ENCODE data around the gene JADE3.
A peak's percentile ranks its signal among the peaks of the same experiment; 100 is the strongest.
"Not testable (repeated sequence)": the region's sequence is repeated elsewhere in the genome, so short reads cannot be mapped to it uniquely, and the experiment has no call there.

Gene JADE3

DNA sequence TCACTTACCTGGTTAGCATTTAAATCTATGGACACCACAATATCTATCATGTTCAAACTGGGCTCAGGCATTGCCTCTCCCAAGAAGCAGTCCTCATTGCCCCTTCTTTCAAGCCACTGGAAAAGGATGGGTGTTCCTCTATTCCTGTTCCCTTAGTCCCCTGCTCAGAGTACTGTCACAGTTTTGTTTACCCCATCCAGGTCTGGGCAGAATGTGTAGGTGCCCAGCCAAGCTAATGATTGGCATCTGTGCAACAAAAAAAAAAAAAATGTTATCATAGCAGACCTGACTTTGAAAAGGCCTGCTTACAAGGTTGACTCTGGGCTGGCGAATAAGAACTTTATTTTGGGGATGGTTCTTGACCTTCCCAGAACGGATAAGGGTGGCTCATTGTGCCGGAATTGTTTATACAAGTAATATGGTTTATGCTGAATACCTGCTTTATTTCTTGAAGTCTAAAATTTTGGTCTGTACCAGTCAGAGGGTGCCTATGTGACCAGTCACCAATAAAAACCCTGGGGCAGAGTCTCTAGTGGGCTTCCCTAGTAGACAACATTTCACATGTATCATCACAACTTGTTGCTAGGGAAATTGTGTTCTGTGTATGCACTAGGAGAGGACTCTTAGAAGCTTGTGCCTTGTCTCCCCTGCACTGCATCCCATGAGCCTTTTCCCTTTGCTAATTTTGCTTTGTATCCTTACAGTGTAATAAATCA, 47.9 kb downstream of the JADE3 start:
- peaks cover 59% of the 10 kb centered on the region for H3K27me3 Mint-ChIP-seq
- H3K9me3 Mint-ChIP-seq = no peaks in the 10 kb centered on the region
- H3K4me1 Mint-ChIP-seq (ENCODE audit: low read depth) = no peaks in the 10 kb centered on the region
- no peak overlapping the region for H3K4me3 Mint-ChIP-seq
- no peaks in the 10 kb centered on the region for H3K36me3 Mint-ChIP-seq (ENCODE audit: low read depth)
- no peak for DNase-seq
- H3K27ac Mint-ChIP-seq = no peak overlapping the region

DNA sequence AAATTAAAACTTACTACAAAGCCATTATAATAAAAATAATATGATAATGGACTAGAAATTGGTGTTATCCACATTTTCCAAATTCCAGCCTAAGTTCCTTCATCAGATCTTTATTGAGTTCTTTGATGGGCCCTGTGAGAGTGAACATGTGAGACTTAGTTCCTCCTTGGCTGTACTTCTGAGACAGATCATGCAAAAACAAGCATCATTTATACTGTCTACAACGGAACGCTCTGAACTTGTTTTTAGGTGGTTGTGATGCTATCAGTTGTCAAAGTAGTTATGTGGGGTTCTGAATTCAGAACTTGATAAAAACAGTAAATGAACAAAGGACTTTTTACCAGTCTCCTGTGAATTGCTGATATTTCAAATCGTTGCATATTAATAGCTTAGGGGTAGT, 48.9 kb downstream of the JADE3 start:
- H3K4me3 Mint-ChIP-seq = no peak overlapping the region
- no peaks in the 10 kb centered on the region for H3K9me3 Mint-ChIP-seq
- H3K27ac Mint-ChIP-seq = no peak overlapping the region
- H3K27me3 Mint-ChIP-seq = peaks cover 59% of the 10 kb centered on the region
- H3K36me3 Mint-ChIP-seq (ENCODE audit: low read depth) = no peaks in the 10 kb centered on the region
- H3K4me1 Mint-ChIP-seq (ENCODE audit: low read depth) = no peaks in the 10 kb centered on the region
- DNase-seq = no peak

DNA sequence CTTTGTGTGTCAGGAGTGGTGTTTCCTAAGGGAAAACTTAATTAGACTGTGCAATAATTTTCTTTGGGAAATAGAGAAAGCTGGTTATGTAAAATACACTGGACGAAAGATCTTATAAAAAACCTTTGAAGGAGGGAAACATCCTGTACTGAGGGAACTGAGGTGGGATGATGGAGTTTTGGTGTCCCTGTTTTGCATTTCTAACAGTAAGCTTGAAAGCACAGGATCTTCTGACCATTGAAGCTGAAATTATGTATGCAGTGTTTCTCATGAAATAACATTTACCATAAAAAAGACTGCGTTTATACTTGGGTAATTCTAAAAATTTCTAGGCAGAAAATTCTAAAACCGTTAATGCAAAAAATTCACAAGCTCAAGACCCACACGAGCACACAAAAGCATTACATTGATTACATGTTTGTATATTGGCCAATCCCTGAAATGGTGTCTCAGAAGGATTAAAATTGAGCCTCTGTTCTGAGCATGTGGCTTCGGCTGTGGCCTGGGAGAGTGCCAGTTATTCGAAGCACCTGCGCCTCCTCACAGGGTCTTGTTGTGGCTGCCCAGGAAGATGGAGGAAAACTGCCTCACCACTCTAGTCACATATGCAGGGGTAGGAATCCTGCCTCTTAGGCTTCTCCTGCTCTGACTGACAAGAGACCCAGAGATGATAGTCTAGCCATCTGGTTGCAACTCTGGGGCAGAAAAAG, 49.5 kb downstream of the JADE3 start:
- Mint-ChIP-seq H3K36me3 (ENCODE audit: low read depth) (no peaks in the 10 kb centered on the region), H3K4me1 (ENCODE audit: low read depth) (peaks cover 2% of the 10 kb centered on the region), H3K4me3 (no peak overlapping the region), H3K9me3 (no peaks in the 10 kb centered on the region), H3K27me3 (peaks cover 66% of the 10 kb centered on the region), H3K27ac (no peak overlapping the region)
- no peak for DNase-seq

- Mint-ChIP-seq H3K4me3 (no peak overlapping the region), H3K27ac (no peak overlapping the region), H3K9me3 (no peaks in the 10 kb centered on the region), H3K27me3 (peaks cover 65% of the 10 kb centered on the region), H3K4me1 (ENCODE audit: low read depth) (peaks cover 11% of the 10 kb centered on the region), H3K36me3 (ENCODE audit: low read depth) (no peaks in the 10 kb centered on the region)
- no peak for DNase-seq
These were observed 53.0 kb downstream of the JADE3 start for GRCh38 chrX:46965125-46965758.

DNA sequence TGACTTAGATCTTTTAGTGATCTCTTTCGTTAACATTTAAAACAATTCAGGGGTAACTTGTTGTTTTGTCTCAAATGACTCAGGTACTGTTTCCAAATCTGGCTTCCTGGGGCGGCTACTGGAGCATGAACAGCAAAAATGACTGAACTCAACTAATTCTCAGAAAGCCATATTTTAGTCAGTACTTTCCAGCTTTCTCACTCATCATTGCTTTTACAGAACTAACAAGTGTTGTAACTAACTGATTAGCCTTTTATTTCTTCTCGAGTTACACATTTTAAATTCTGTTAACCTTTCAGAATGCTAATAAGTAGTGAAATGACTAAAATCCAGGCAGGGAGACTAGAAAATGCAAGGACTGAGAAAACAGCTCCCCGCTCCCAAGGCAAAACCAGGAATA, 55.3 kb downstream of the JADE3 start:
- Mint-ChIP-seq H3K27ac (peak overlapping the region; percentile 45), H3K27me3 (peaks cover 63% of the 10 kb centered on the region), H3K36me3 (ENCODE audit: low read depth) (no peaks in the 10 kb centered on the region), H3K9me3 (no peaks in the 10 kb centered on the region), H3K4me3 (no peak overlapping the region), H3K4me1 (ENCODE audit: low read depth) (peaks cover 11% of the 10 kb centered on the region)
- no peak for DNase-seq

DNA sequence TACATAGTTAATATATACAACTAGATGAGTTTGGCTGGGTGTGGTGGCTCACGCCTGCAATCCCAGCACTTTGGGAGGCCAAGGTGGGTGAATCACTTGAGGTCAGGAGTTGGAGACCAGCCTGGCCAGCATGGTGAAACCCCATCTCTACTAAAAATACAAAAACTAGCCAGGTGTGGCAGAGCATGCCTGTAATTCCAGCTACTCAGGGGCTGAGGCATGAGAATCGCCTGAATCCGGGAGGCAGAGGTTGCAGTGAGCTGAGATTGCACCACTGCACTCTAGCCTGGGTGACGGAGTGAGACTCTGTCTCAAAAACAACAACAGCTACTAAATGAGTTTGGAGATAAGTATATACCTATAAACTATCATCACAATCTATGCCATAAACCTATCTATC, 64.8 kb downstream of the JADE3 start:
- not testable (repeated sequence) for DNase-seq; H3K4me1 Mint-ChIP-seq (ENCODE audit: low read depth); H3K36me3 Mint-ChIP-seq (ENCODE audit: low read depth); H3K9me3 Mint-ChIP-seq; H3K27ac Mint-ChIP-seq; H3K4me3 Mint-ChIP-seq
- peaks cover 37% of the 10 kb centered on the region for H3K27me3 Mint-ChIP-seq

GRCh38 chrX:46978341-46979291, 66.4 kb downstream of the JADE3 start:
- no peaks in the 10 kb centered on the region for H3K4me1 Mint-ChIP-seq (ENCODE audit: low read depth)
- no peak overlapping the region for H3K27ac Mint-ChIP-seq
- H3K36me3 Mint-ChIP-seq (ENCODE audit: low read depth) = no peaks in the 10 kb centered on the region
- peaks cover 41% of the 10 kb centered on the region for H3K27me3 Mint-ChIP-seq
- peak; percentile 81 for DNase-seq
- H3K4me3 Mint-ChIP-seq = no peak overlapping the region
- no peaks in the 10 kb centered on the region for H3K9me3 Mint-ChIP-seq

- no peaks in the 10 kb centered on the region for H3K36me3 Mint-ChIP-seq (ENCODE audit: low read depth)
- no peak overlapping the region for H3K27ac Mint-ChIP-seq
- peaks cover 56% of the 10 kb centered on the region for H3K27me3 Mint-ChIP-seq
- no peak overlapping the region for H3K4me3 Mint-ChIP-seq
- no peaks in the 10 kb centered on the region for H3K4me1 Mint-ChIP-seq (ENCODE audit: low read depth)
- DNase-seq = no peak
- no peaks in the 10 kb centered on the region for H3K9me3 Mint-ChIP-seq
These were observed 72.5 kb downstream of the JADE3 start for GRCh38 chrX:46984705-46985104.

- no peaks in the 10 kb centered on the region for H3K4me1 Mint-ChIP-seq (ENCODE audit: low read depth)
- H3K4me3 Mint-ChIP-seq = no peak overlapping the region
These were observed 77.3 kb downstream of the JADE3 start for GRCh38 chrX:46989548-46989947.

DNA sequence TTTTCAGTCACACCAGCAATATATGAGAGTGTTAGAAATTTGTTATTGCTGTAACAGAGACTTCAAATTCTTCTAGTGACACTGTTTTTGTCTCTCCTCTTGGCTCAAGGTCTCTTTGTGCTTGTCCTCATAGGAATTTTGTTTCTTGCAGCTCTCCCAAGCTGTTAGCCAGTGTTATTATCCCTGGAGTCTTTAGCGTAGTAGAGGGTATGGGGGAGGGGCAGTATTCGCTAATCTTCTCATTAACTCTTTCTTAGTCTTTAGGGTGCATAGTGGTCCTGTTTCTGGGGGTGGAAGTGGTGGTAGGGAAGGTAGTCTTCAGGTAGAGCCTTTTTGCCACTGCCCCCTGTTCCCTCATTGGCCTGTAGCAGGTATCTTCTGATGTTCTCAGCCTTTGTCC, 79.4 kb downstream of the JADE3 start:
- Mint-ChIP-seq H3K27ac (no peak overlapping the region), H3K4me3 (no peak overlapping the region), H3K4me1 (ENCODE audit: low read depth) (no peaks in the 10 kb centered on the region), H3K36me3 (ENCODE audit: low read depth) (no peaks in the 10 kb centered on the region), H3K9me3 (no peaks in the 10 kb centered on the region), H3K27me3 (peaks cover 31% of the 10 kb centered on the region)
- DNase-seq = no peak

More at GRCh38 chrX:46989548-46989947, 77.3 kb downstream of the JADE3 start:
- DNase-seq = no peak
- Mint-ChIP-seq H3K36me3 (ENCODE audit: low read depth) (no peaks in the 10 kb centered on the region), H3K27me3 (peaks cover 36% of the 10 kb centered on the region), H3K9me3 (no peaks in the 10 kb centered on the region), H3K27ac (no peak overlapping the region)

DNA sequence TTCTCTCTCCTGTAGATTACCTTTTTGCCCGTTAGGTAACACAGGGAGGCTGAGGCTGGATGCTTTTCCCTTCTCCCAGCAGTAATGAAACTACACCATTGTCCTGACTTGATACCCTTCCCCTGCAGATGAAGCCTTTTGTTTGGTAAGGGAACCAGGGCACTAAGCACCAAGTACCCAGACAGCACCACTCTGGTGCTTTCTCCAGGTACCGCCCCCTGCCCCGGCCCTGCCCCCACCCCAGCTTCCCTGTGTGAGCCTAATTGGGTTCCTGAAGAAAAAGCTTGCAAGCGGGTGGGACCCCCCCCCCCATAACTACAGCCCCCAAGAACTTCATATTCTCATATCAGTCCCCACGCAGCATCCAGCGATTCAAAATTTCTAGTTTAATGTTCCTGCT, 79.8 kb downstream of the JADE3 start:
- Mint-ChIP-seq H3K4me3 (no peak overlapping the region), H3K4me1 (ENCODE audit: low read depth) (no peaks in the 10 kb centered on the region), H3K9me3 (no peaks in the 10 kb centered on the region), H3K27me3 (peaks cover 31% of the 10 kb centered on the region), H3K36me3 (ENCODE audit: low read depth) (no peaks in the 10 kb centered on the region), H3K27ac (no peak overlapping the region)
- DNase-seq = no peak

- Mint-ChIP-seq H3K36me3 (ENCODE audit: low read depth) (no peaks in the 10 kb centered on the region), H3K4me3 (no peak overlapping the region), H3K4me1 (ENCODE audit: low read depth) (no peaks in the 10 kb centered on the region), H3K27ac (no peak overlapping the region), H3K9me3 (no peaks in the 10 kb centered on the region), H3K27me3 (peaks cover 28% of the 10 kb centered on the region)
- no peak for DNase-seq
These were observed 81.9 kb downstream of the JADE3 start for GRCh38 chrX:46994096-46994495.

- H3K9me3 Mint-ChIP-seq = peaks cover 2% of the 10 kb centered on the region
- no peaks in the 10 kb centered on the region for H3K4me1 Mint-ChIP-seq (ENCODE audit: low read depth)
- H3K27ac Mint-ChIP-seq = no peak overlapping the region
- H3K36me3 Mint-ChIP-seq (ENCODE audit: low read depth) = no peaks in the 10 kb centered on the region
- DNase-seq = no peak
- H3K27me3 Mint-ChIP-seq = peaks cover 19% of the 10 kb centered on the region
- H3K4me3 Mint-ChIP-seq = no peak overlapping the region
These were observed 99.9 kb downstream of the JADE3 start for GRCh38 chrX:47012131-47012530.

- Mint-ChIP-seq H3K9me3 (no peaks in the 10 kb centered on the region), H3K4me3 (no peak overlapping the region)
These were observed 114.0 kb downstream of the JADE3 start for GRCh38 chrX:47026198-47026597.

More at GRCh38 chrX:47026198-47026597, 114.0 kb downstream of the JADE3 start:
- Mint-ChIP-seq H3K36me3 (ENCODE audit: low read depth) (no peaks in the 10 kb centered on the region), H3K27ac (no peak overlapping the region), H3K4me1 (ENCODE audit: low read depth) (no peaks in the 10 kb centered on the region), H3K27me3 (peaks cover 31% of the 10 kb centered on the region)
- no peak for DNase-seq

Data from activated T-cell treated with anti-CD3 and anti-CD28 coated beads, Interleukin-2, amount 50 U/mL, for 24 hours (primary cell).